GM18519 (cell line): ENCODE data around the gene FKTN.

ENCODE experiments used
- ATAC-seq: cut with Tn5 transposase; IDR thresholded peaks from one replicate; pipeline ENCODE4 v1.9.1; 2021; ENCODE audit warnings: mild to moderate bottlenecking, moderate library complexity; ENCODE audit not compliant: unreplicated experiment, low FRiP score

FKTN gene

GRCh38 chr9:105625088-105625487 is 67.2 kb downstream of the FKTN start:
- ATAC-seq, result no peak

GRCh38 chr9:105632807-105633206 is 74.9 kb downstream of the FKTN start:
- no peak for ATAC-seq

- no peak for ATAC-seq
These were observed 75.5 kb downstream of the FKTN start for GRCh38 chr9:105633411-105633810.

- no peak for ATAC-seq
These were observed 78.4 kb downstream of the FKTN start for GRCh38 chr9:105636331-105636730.

- ATAC-seq, result no peak
These were observed 80.0 kb downstream of the FKTN start for GRCh38 chr9:105637787-105638395.

GRCh38 chr9:105639936-105640335 is 82.0 kb downstream of the FKTN start:
- no peak for ATAC-seq

- no peak for ATAC-seq
These were observed 85.9 kb downstream of the FKTN start for GRCh38 chr9:105643795-105644194.

- no peak for ATAC-seq
These were observed 89.1 kb downstream of the FKTN start for GRCh38 chr9:105646879-105647594.

- no peak for ATAC-seq
These were observed 89.8 kb downstream of the FKTN start for GRCh38 chr9:105647595-105648349.

GRCh38 chr9:105651806-105652205 is 93.9 kb downstream of the FKTN start:
- no peak for ATAC-seq

GRCh38 chr9:105656131-105656921 is 98.4 kb downstream of the FKTN start:
- ATAC-seq, result no peak

GRCh38 chr9:105658351-105658750 is 100.4 kb downstream of the FKTN start:
- ATAC-seq, result no peak

GRCh38 chr9:105661011-105661410 is 103.1 kb downstream of the FKTN start:
- ATAC-seq, result no peak

- peak; percentile 90 for ATAC-seq
These were observed 104.5 kb downstream of the FKTN start, which contains the start of gene TAL2 for GRCh38 chr9:105662184-105663104. Gene TAL2, plus strand, starts transcription at chr9:105662457. Its CDS starts 40 bp downstream, at chr9:105662497.

GRCh38 chr9:105663914-105664313 is 106.0 kb downstream of the FKTN start:
- no peak for ATAC-seq

- no peak for ATAC-seq
These were observed 109.9 kb downstream of the FKTN start for GRCh38 chr9:105667867-105668266.

- no peak for ATAC-seq
These were observed 112.4 kb downstream of the FKTN start for GRCh38 chr9:105670315-105670714.

GRCh38 chr9:105670775-105671174 is 112.8 kb downstream of the FKTN start:
- ATAC-seq, result no peak

- no peak for ATAC-seq
These were observed 114.8 kb downstream of the FKTN start for GRCh38 chr9:105672711-105673234.
